Panc1 (cell line): ENCODE results near the gene CCSER2. TPM values are rescaled to one million over a fixed set of nuclear protein-coding genes. Genes with fewer than 3 reads are reported as not detected.
A peak's percentile ranks its signal among the peaks of the same experiment; 100 is the strongest.

ENCODE experiments used
- ATAC-seq: fragments of 200-7000 bp; cut with Tn5 transposase; 2 replicates; pipeline ENCODE4 v1.9.1; 2020; ENCODE audit warnings: mild to moderate bottlenecking, moderate library complexity
- BruUV-seq: library from RNA; stranded (reverse); fragments of 400-500 nt; replicated peaks from 2 replicates; lab custom pipeline; 2021; lab: Mats Ljungman, UMichigan
- CTCF ChIA-PET: fragments of 300-600 bp; sonication (Branson Sonifier 250); formaldehyde crosslinking; loops from one replicate; lab custom pipeline; 2022; ENCODE audit warnings: antibody characterized with exemption; lab: Charles Lee
- POLR2A ChIA-PET: fragments of 300-600 bp; sonication (Branson Sonifier 250); formaldehyde crosslinking; loops from one replicate; lab custom pipeline; 2022; ENCODE audit warnings: antibody characterized with exemption; lab: Charles Lee
- DNase-seq: peaks from one replicate; pipeline ENCODE4 v3.0.0-alpha.2; 2010; ENCODE audit warnings: low read depth, low spot score
- H3K27ac ChIP-seq: 2 replicates; pipeline ENCODE4 v1.5.1; 2011; ENCODE audit warnings: mild to moderate bottlenecking, low read length, inconsistent platforms
- H3K27me3 ChIP-seq: fragments of 200-500 bp; sonication (Bioruptor generic); 2 replicates; pipeline ENCODE4 v1.6.0; 2014; ENCODE audit warnings: low read length, inconsistent platforms; ENCODE audit not compliant: control insufficient read depth, insufficient read depth
- H3K36me3 ChIP-seq: fragments of 200-500 bp; sonication (Bioruptor generic); 2 replicates; pipeline ENCODE4 v1.5.1; 2014; ENCODE audit warnings: inconsistent platforms, mild to moderate bottlenecking, low read length, moderate library complexity; ENCODE audit not compliant: control insufficient read depth, insufficient read depth
- H3K4me1 ChIP-seq: 2 replicates; pipeline ENCODE4 v1.5.1; 2011; ENCODE audit warnings: inconsistent platforms, mild to moderate bottlenecking, low read length, moderate library complexity; ENCODE audit not compliant: control insufficient read depth, insufficient read depth
- H3K4me3 ChIP-seq, 2 experiments: 2 replicates each; pipeline ENCODE4 v1.5.1; 2011 to 2012; ENCODE audit warnings: low read depth in 2 of 2, low read length in 2 of 2, mild to moderate bottlenecking in 2 of 2, inconsistent platforms in 1 of 2, moderate library complexity in 1 of 2
- H3K9me3 ChIP-seq: fragments of 200-500 bp; sonication (Bioruptor generic); 2 replicates; pipeline ENCODE4 v1.5.1; 2014; ENCODE audit warnings: low read depth, mild to moderate bottlenecking, inconsistent platforms, low read length, moderate library complexity; ENCODE audit not compliant: control insufficient read depth, insufficient read depth
- POLR2AphosphoS5 ChIP-seq: IDR thresholded peaks from 2 replicates; pipeline ENCODE4 v1.6.1; 2012; ENCODE audit warnings: mild to moderate bottlenecking, low read depth, low read length, moderate library complexity
- REST ChIP-seq, 2 experiments: IDR thresholded peaks; 2 replicates each; pipeline ENCODE4 v1.6.1; 2011 to 2012; ENCODE audit warnings: low read depth in 2 of 2, control low read depth in 1 of 2, low read length in 1 of 2, mild to moderate bottlenecking in 1 of 2, moderate library complexity in 1 of 2; ENCODE audit not compliant: insufficient read depth in 1 of 2
- SIN3A ChIP-seq: IDR thresholded peaks from 2 replicates; pipeline ENCODE4 v1.6.1; 2012; ENCODE audit warnings: low read depth, mild to moderate bottlenecking, low read length, moderate library complexity, borderline replicate concordance; ENCODE audit not compliant: insufficient read depth
- TCF7L2 ChIP-seq: IDR thresholded peaks from 2 replicates; pipeline ENCODE4 v1.6.1; 2011; ENCODE audit warnings: mild to moderate bottlenecking, low read depth, low read length, inconsistent platforms
- in situ Hi-C: cut with HindIII; loops from 2 replicates; pipeline ENCODE4 v1.10.0; 2016; ENCODE audit warnings: low sequenced_read_pairs, low pct_unique_long_range_greater_than_20kb
- intact Hi-C: fragments of 100-400 bp; cut with micrococcal nuclease; formaldehyde crosslinking; loops from one replicate; pipeline ENCODE4 v1.10.0; 2022; ENCODE audit not compliant: unreplicated experiment
- total RNA-seq: library from RNA; stranded (reverse); gene quantifications from one replicate; pipeline ENCODE4 v1.2.1, GENCODE V29; 2021; ENCODE audit not compliant: unreplicated experiment
- TF ChIP-seq, protein P1 (sequence below): fragments of 450-650 bp; IDR thresholded peaks from 2 replicates; pipeline ENCODE4 v1.5.1; 2017; ENCODE audit warnings: mild to moderate bottlenecking

The CCSER2 gene
- total RNA-seq, 1 experiment from 2014 or later, result 63.7 TPM

- Histone ChIP-seq H3K4me3 (peak overlapping the region; percentile 5 to 7; a peak in 2 of 4 replicates), H3K36me3 (no peaks in the 10 kb centered on the region), H3K27me3 (no peaks in the 10 kb centered on the region), H3K27ac (peak overlapping the region; percentile 41; the same call in 1 of the 2 replicates), H3K9me3 (no peaks in the 10 kb centered on the region), H3K4me1 (peaks cover 9% of the 10 kb centered on the region; the same call in 1 of the 2 replicates)
- intact Hi-C loops, result no loop called here
- ATAC-seq, result peak; percentile 97
- in situ Hi-C loops, result no loop called here
- ChIA-PET CTCF (no interaction called here), POLR2A (interaction anchor here (0.6 kb wide), 1 partner anchor 19 kb away, joined by 3 read pairs; no protein-coding TSS in a partner anchor)
- BruUV-seq, result no TSS peak
- DNase-seq, result peak; percentile 84
- TF ChIP-seq REST (IDR thresholded peaks at IDR 0.05; ENCODE audit: insufficient read depth in 1 of 2, low read depth in 2 of 2, low read length in 1 of 2), result no peak
- TF ChIP-seq TCF7L2, result no peak
- TF ChIP-seq, protein P1, sequence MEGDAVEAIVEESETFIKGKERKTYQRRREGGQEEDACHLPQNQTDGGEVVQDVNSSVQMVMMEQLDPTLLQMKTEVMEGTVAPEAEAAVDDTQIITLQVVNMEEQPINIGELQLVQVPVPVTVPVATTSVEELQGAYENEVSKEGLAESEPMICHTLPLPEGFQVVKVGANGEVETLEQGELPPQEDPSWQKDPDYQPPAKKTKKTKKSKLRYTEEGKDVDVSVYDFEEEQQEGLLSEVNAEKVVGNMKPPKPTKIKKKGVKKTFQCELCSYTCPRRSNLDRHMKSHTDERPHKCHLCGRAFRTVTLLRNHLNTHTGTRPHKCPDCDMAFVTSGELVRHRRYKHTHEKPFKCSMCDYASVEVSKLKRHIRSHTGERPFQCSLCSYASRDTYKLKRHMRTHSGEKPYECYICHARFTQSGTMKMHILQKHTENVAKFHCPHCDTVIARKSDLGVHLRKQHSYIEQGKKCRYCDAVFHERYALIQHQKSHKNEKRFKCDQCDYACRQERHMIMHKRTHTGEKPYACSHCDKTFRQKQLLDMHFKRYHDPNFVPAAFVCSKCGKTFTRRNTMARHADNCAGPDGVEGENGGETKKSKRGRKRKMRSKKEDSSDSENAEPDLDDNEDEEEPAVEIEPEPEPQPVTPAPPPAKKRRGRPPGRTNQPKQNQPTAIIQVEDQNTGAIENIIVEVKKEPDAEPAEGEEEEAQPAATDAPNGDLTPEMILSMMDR, result no peak
- no peak for TF ChIP-seq POLR2AphosphoS5
- TF ChIP-seq SIN3A, result no peak
Measured at GRCh38 chr10:84424731-84425167, 96.4 kb downstream of the CCSER2 start.

DNA sequence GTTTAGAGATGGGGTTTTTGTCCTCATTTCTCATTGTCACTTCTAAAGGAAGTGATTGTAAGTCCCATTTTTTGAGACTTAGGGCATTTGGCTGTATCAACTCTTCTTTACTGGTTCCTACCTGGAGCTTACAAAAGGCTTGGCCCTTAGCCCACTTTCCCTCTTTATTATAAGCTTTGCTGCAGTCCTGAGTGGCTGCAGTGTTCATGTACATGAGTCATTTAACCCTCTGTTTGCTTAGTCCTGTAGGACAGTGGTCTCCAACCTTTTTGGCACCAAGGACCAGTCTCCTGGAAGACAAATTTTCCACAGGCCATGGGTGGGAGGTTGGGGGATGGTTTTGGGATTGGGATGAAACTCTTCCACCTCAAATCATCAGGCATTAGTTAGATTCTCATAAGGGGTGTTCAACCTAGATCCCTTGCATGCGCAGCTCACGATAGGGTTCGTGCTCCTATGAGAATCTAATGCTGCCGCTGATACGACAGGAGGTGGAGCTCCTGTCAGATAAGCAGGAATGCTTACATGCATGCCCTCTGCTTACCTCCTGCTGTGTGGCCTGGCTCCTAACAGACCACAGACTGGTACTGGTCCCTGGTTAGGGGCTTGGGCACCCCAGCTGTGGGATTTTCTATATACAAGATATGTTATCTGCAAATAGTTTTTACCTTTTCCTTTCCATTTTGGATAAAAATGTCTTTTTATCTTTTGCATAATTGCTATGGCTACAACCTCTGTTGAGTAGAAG, 99.7 kb downstream of the CCSER2 start:
- Histone ChIP-seq H3K36me3 (no peaks in the 10 kb centered on the region), H3K4me1 (peaks cover 9% of the 10 kb centered on the region; the same call in 1 of the 2 replicates), H3K9me3 (no peaks in the 10 kb centered on the region), H3K4me3 (no peak overlapping the region), H3K27ac (no peak overlapping the region), H3K27me3 (no peaks in the 10 kb centered on the region)
- intact Hi-C loops (no loop called here), in situ Hi-C loops (no loop called here)
- TF ChIP-seq SIN3A, result no peak
- TF ChIP-seq REST (IDR thresholded peaks at IDR 0.05; ENCODE audit: insufficient read depth in 1 of 2, low read depth in 2 of 2, low read length in 1 of 2), result no peak
- TF ChIP-seq, protein P1, result no peak
- no peak for TF ChIP-seq TCF7L2
- no peak for TF ChIP-seq POLR2AphosphoS5
- TSS peak; percentile 6 for BruUV-seq
- ATAC-seq (no peak), DNase-seq (no peak)
- ChIA-PET POLR2A (no interaction called here), CTCF (no interaction called here)
